Hepatocyte (in vitro differentiated cells): ENCODE results near the gene TRAPPC12. TPM values are rescaled to one million over a fixed set of nuclear protein-coding genes. Genes with fewer than 3 reads are reported as not detected.

ENCODE experiments used
- DNase-seq: peaks from one replicate; pipeline ENCODE4 v3.0.0-alpha.2; 2016; ENCODE audit warnings: low spot score
- H2AFZ ChIP-seq: fragments of 200-600 bp; sonication (generic); 2 replicates; pipeline ENCODE4 v1.6.0; 2016; ENCODE audit warnings: antibody characterized with exemption, mild to moderate bottlenecking
- H3K27ac ChIP-seq: fragments of 200-600 bp; sonication (generic); 2 replicates; pipeline ENCODE4 v1.5.1; 2016; ENCODE audit warnings: mild to moderate bottlenecking
- H3K27me3 ChIP-seq: fragments of 200-600 bp; sonication (generic); 2 replicates; pipeline ENCODE4 v1.6.1; 2016
- H3K36me3 ChIP-seq: fragments of 200-600 bp; sonication (generic); replicated peaks from 2 replicates; pipeline ENCODE4 v1.5.1; 2016; ENCODE audit warnings: low read depth; ENCODE audit not compliant: insufficient read depth
- H3K4me1 ChIP-seq: fragments of 200-600 bp; sonication (generic); 2 replicates; pipeline ENCODE4 v1.5.1; 2016; ENCODE audit warnings: mild to moderate bottlenecking, moderate library complexity; ENCODE audit not compliant: insufficient read depth
- H3K4me2 ChIP-seq: fragments of 200-600 bp; sonication (generic); 2 replicates; pipeline ENCODE4 v1.6.0; 2016
- H3K4me3 ChIP-seq: fragments of 200-600 bp; sonication (generic); 2 replicates; pipeline ENCODE4 v1.5.1; 2016; ENCODE audit warnings: mild to moderate bottlenecking
- H3K79me2 ChIP-seq: fragments of 200-600 bp; sonication (generic); 2 replicates; pipeline ENCODE4 v1.6.0; 2017; ENCODE audit warnings: mild to moderate bottlenecking
- H3K9me2 ChIP-seq: fragments of 200-600 bp; sonication (generic); replicated peaks from 2 replicates; pipeline ENCODE4 v1.6.0; 2017; ENCODE audit warnings: mild to moderate bottlenecking; ENCODE audit not compliant: insufficient read depth
- H3K9me3 ChIP-seq: fragments of 200-600 bp; sonication (generic); 2 replicates; pipeline ENCODE4 v1.5.1; 2016; ENCODE audit warnings: low read depth, mild to moderate bottlenecking
- H4K20me1 ChIP-seq: fragments of 200-600 bp; sonication (generic); 2 replicates; pipeline ENCODE4 v1.6.0; 2016; ENCODE audit warnings: mild to moderate bottlenecking; ENCODE audit not compliant: insufficient read depth, poor library complexity, severe bottlenecking
- EZH2 ChIP-seq: fragments of 200-600 bp; sonication (generic); IDR thresholded peaks from 2 replicates; pipeline ENCODE4 v1.6.1; 2016; ENCODE audit warnings: antibody characterized with exemption, mild to moderate bottlenecking, borderline replicate concordance
- EZH2phosphoT487 ChIP-seq: fragments of 200-600 bp; sonication (generic); IDR thresholded peaks from one replicate; pipeline ENCODE4 v1.6.1; 2018; ENCODE audit warnings: antibody characterized with exemption, mild to moderate bottlenecking, low read depth, moderate library complexity; ENCODE audit not compliant: unreplicated experiment, severe bottlenecking
- WGBS: methylation state at CpG from one replicate; pipeline ENCODE4 v1.1.6; 2016; ENCODE audit warnings: low lambda C conversion rate; ENCODE audit errors: missing lambda C conversion rate; 5-methylcytosine and 5-hydroxymethylcytosine counted together
- polyA plus RNA-seq: library from polyadenylated mRNA; unstranded; fragments of >200 nt; fragmentation: Nextera tagmentation; extraction: Ambion mirVana; gene quantifications from 2 replicates; pipeline ENCODE4 v1.2.1, GENCODE V29; 2016
- total RNA-seq: library from RNA; depleted of rRNA; stranded (reverse); fragments of >200 nt; gene quantifications from 2 replicates; pipeline ENCODE4 v1.2.3, GENCODE V29; 2014
- TF ChIP-seq, protein P1 (sequence below): fragments of 200-600 bp; sonication (generic); IDR thresholded peaks from 2 replicates; pipeline ENCODE4 v1.5.1; 2016; ENCODE audit warnings: antibody characterized with exemption, mild to moderate bottlenecking; ENCODE audit not compliant: poor library complexity

Gene TRAPPC12
- total and polyA plus RNA-seq, 2 experiments from 2014 or later, result 49.3 to 61.2 TPM

DNA sequence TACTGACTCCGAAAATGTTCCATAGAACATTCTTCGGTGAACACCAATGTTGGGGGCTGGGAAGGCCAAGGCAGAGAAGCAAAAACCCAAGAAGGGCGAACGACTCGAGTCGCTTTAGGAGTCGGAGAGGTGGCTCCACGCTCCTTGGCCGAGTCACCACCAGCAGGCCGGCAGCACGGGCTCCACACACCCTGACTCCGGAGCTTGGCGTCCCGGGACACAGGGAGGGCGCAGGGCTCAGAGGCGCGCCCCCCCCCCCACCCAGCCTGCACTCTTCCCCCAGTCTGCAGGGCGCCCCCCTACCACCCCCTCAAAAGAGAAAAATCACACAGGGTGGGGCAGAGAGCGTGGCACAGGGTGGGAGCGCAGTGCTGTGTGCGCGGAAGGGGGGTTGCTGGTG is 147.4 kb downstream of the TRAPPC12 start:
- TF ChIP-seq EZH2 (no peak), EZH2phosphoT487 (no peak)
- TF ChIP-seq, protein P1, sequence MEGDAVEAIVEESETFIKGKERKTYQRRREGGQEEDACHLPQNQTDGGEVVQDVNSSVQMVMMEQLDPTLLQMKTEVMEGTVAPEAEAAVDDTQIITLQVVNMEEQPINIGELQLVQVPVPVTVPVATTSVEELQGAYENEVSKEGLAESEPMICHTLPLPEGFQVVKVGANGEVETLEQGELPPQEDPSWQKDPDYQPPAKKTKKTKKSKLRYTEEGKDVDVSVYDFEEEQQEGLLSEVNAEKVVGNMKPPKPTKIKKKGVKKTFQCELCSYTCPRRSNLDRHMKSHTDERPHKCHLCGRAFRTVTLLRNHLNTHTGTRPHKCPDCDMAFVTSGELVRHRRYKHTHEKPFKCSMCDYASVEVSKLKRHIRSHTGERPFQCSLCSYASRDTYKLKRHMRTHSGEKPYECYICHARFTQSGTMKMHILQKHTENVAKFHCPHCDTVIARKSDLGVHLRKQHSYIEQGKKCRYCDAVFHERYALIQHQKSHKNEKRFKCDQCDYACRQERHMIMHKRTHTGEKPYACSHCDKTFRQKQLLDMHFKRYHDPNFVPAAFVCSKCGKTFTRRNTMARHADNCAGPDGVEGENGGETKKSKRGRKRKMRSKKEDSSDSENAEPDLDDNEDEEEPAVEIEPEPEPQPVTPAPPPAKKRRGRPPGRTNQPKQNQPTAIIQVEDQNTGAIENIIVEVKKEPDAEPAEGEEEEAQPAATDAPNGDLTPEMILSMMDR, result no peak
- Histone ChIP-seq H3K9me3 (no peaks in the 10 kb centered on the region), H3K27ac (no peak overlapping the region), H3K4me2 (no peak overlapping the region), H3K36me3 (no peaks in the 10 kb centered on the region), H3K9me2 (no peaks in the 10 kb centered on the region), H2AFZ (no peak overlapping the region), H3K4me1 (peaks cover 22% of the 10 kb centered on the region), H4K20me1 (no peaks in the 10 kb centered on the region), H3K79me2 (no peaks in the 10 kb centered on the region), H3K4me3 (no peak overlapping the region), H3K27me3 (no peaks in the 10 kb centered on the region)
- WGBS, result 95% methylated on average over 17 of the region's 22 CpGs
- DNase-seq, result no peak

DNA sequence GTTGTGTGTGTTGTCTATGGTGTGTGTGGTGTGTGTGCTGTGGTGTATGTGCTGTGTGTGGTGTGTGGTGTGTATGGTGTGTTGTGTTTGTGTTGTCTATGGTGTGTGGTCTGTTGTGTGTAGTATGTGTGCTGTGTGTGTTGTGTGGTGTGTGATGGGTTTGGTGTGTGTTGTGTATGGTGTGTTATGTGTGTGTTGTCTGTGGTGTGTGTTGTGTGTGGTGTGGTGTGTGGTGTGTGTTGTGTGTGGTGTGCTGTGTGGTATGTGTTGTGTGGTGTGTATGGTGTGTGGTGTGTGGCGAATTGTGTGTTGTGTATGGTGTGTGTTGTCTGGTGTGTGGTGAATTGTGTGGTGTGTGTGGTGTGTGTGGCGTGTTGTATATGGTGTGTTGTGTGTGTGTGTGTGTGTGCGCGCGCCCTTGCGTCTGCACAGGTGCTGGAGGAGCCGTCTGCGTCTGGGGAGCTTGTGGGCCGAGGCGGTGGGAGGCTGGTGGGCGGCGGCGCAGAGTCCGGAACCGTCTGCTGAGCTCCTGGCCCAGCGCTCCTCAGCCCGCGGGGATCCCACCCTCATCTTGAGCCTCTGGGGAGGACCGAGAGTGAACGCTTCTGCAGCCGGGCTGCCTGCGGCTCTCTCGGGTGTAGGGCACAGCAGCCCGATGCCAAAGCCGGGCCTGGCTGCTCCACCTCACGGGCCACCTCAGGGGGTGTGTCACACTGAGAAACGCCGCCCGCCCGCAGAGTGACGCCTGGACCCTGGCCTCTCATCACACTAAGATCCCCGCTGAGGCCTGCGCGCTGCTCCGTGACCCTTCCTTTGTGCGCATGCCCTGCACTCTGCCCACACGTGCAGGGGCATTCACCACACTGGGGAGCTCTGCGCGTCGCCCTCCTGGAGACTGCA is 148.6 kb downstream of the TRAPPC12 start:
- 97% methylated on average over 33 of the region's 40 CpGs for WGBS
- no peaks in the 10 kb centered on the region for H3K36me3 ChIP-seq
- DNase-seq, result no peak
- H3K79me2 ChIP-seq, result no peaks in the 10 kb centered on the region
- TF ChIP-seq EZH2phosphoT487, result no peak
- H3K4me1 ChIP-seq, result peaks cover 15% of the 10 kb centered on the region
- H3K27me3 ChIP-seq, result no peaks in the 10 kb centered on the region
- H3K9me3 ChIP-seq, result no peaks in the 10 kb centered on the region
- H2AFZ ChIP-seq, result no peak overlapping the region
- H3K9me2 ChIP-seq, result no peaks in the 10 kb centered on the region
- no peak overlapping the region for H3K4me2 ChIP-seq
- no peak overlapping the region for H3K27ac ChIP-seq
- H4K20me1 ChIP-seq, result no peaks in the 10 kb centered on the region
- H3K4me3 ChIP-seq, result no peak overlapping the region

Other genes starting within 250 kb of the TRAPPC12 start
- gene EIPR1, start 1.9 kb upstream of the TRAPPC12 start, total RNA-seq, result 42.3 and 60.9 TPM in 2 replicates
- 26.5 and 27.4 TPM in 2 replicates for gene EIPR1, start 1.9 kb upstream of the TRAPPC12 start, polyA plus RNA-seq
- gene ADI1, start 139.8 kb downstream of the TRAPPC12 start, total RNA-seq, result 97.7 and 106 TPM in 2 replicates
- 154 and 204 TPM in 2 replicates for gene ADI1, start 139.8 kb downstream of the TRAPPC12 start, polyA plus RNA-seq
- gene RNASEH1, start 178.6 kb downstream of the TRAPPC12 start, total RNA-seq, result 15.3 and 16.6 TPM in 2 replicates
- gene RNASEH1, start 178.6 kb downstream of the TRAPPC12 start, polyA plus RNA-seq, result 25.6 and 26.9 TPM in 2 replicates
- 3,340 and 3,712 TPM in 2 replicates for gene RPS7, start 195.6 kb downstream of the TRAPPC12 start, total RNA-seq
- 400 and 446 TPM in 2 replicates for gene RPS7, start 195.6 kb downstream of the TRAPPC12 start, polyA plus RNA-seq
- gene COLEC11, start 215.4 kb downstream of the TRAPPC12 start, total RNA-seq, result 22.6 TPM in 2 replicates
- gene COLEC11, start 215.4 kb downstream of the TRAPPC12 start, polyA plus RNA-seq, result 20.9 and 21.5 TPM in 2 replicates